ENCODE measurements around the gene SLC39A10. TPM values are rescaled to one million over a fixed set of nuclear protein-coding genes. Genes with fewer than 3 reads are reported as not detected.

The SLC39A10 gene
- total and polyA plus RNA-seq, 10 of the 15 experiments (the other 5 are each of a cell fraction or from before 2014, with no cell fraction given) = 2.0 to 23.6 (median 7.9) TPM

DNA sequence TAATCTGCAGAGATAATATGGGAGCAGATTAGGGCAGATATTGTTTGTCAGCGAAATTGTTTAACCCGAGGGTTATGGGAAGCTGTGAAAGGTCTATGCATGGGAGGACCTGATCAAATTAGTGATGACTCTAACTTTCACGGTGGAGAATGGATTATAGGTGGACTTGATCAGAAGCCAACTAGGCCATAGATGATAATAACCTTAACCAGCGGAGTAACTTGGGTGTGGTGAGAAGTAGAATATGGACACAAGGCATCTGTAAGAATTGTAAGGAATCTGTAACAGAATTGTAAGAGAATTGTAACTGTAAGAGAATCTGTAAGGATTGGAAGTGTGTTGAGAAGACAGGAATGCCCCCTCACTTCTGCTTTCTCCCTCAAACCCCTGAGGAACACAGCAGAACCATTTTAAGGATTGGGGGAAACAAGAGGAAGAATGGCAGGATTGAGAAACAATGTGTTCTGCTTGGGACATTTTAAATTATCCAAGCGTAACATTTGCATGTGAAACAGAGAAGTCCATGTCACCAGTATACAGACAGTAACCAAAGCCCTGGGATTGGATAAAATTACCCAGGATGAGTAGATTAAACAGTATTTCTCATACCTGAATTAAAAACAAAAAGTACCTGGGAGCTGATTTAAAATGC, 14.9 kb upstream of the SLC39A10 start:
- Histone ChIP-seq H3K4me2 (ENCODE audit: control insufficient read depth, insufficient read depth) (no peak overlapping the region), H3K9me3 (replicated peaks; ENCODE audit: control insufficient read depth, insufficient read depth, low read length) (no peaks in the 10 kb centered on the region), H4K20me1 (ENCODE audit: control insufficient read depth, insufficient read depth) (no peaks in the 10 kb centered on the region), H3K79me2 (ENCODE audit: control insufficient read depth, insufficient read depth, low read length) (no peaks in the 10 kb centered on the region), H3K4me1 (ENCODE audit: control insufficient read depth, insufficient read depth, low read length) (no peaks in the 10 kb centered on the region), H3K9ac (ENCODE audit: control insufficient read depth, insufficient read depth, low read length) (no peak overlapping the region), H2AFZ (ENCODE audit: control insufficient read depth, low read depth, low read length) (no peak overlapping the region), H3K4me3 (no peak overlapping the region), H3K36me3 (ENCODE audit: control insufficient read depth in 2 of 2, insufficient read depth in 2 of 2, low read length in 1 of 2) (no peaks in the 10 kb centered on the region), H3K27ac (ENCODE audit: control insufficient read depth, insufficient read depth) (no peak overlapping the region), H3K27me3 (replicated peaks in 1 of 2; ENCODE audit: control insufficient read depth in 2 of 2, insufficient read depth in 2 of 2, low read length in 1 of 2) (no peaks in the 10 kb centered on the region)
- no peak for DNase-seq (ENCODE audit: low read depth, low spot score)
- no TSS peak for BruUV-seq (replicated peaks)
- ChIA-PET RAD21 (ENCODE audit: unreplicated experiment) (interaction anchor here (1.2 to 1.4 kb wide), 2 partner anchors 12 to 66 kb away, joined by 3 to 6 read pairs; no protein-coding TSS in a partner anchor), SMC1A (ENCODE audit: uncharacterized antibody, unreplicated experiment) (interaction anchor here (1.1 to 1.4 kb wide), 5 partner anchors 9 to 66 kb away, joined by 3 to 4 read pairs (median 3); partner anchors contain the start of gene SLC39A10), CTCF (interaction anchor here (1.2 kb wide), 1 partner anchor 18 kb away, joined by 3 read pairs; no protein-coding TSS in a partner anchor), POLR2A (interaction anchor here (0.7 kb wide), 2 partner anchors 426 to 1272 kb away, joined by 4 to 5 read pairs; partner anchors contain the start of gene DNAH7)
- intact Hi-C loops (cut with micrococcal nuclease; ENCODE audit: unreplicated experiment) = no loop called here
- in situ Hi-C loops (cut with MboI) = no loop called here
- no peak for FAIRE-seq
- 53% methylated on average over 5 of the region's 5 CpGs for WGBS (ENCODE audit: insufficient coverage, insufficient replicate concordance, low lambda C conversion rate, missing lambda C conversion rate)
- no peak for ATAC-seq
- TF ChIP-seq DPF2 (IDR thresholded peaks at IDR 0.05) (no peak), NFYA (IDR thresholded peaks at IDR 0.05; ENCODE audit: borderline replicate concordance, low read depth, low read length) (no peak), KAT2A (conservative IDR thresholded peaks at IDR 0.05; ENCODE audit: control insufficient read depth, low read depth, low read length) (no peak), CREB1 (IDR thresholded peaks at IDR 0.05; ENCODE audit: low read depth) (no peak), BHLHE40 (IDR thresholded peaks at IDR 0.05; ENCODE audit: borderline replicate concordance in 1 of 2, low read depth in 2 of 2, low read length in 1 of 2) (no peak), NRF1 (conservative IDR thresholded peaks at IDR 0.05; ENCODE audit: low read depth, low read length) (no peak), CBFB (IDR thresholded peaks at IDR 0.05; ENCODE audit: low read depth) (no peak), RUNX3 (IDR thresholded peaks at IDR 0.05; ENCODE audit: low read length) (no peak), ZNF274 (IDR thresholded peaks at IDR 0.05; ENCODE audit: insufficient read depth, insufficient read length) (no peak), SIN3A (IDR thresholded peaks at IDR 0.05; ENCODE audit: low read depth, low read length) (no peak), CREM (IDR thresholded peaks at IDR 0.05; ENCODE audit: low read depth) (no peak), CBX3 (IDR thresholded peaks at IDR 0.05; ENCODE audit: borderline replicate concordance, low read depth) (no peak), YY1 (IDR thresholded peaks at IDR 0.05; ENCODE audit: low read depth, low read length) (no peak), IKZF2 (IDR thresholded peaks at IDR 0.05) (no peak), CEBPB (IDR thresholded peaks at IDR 0.05; ENCODE audit: borderline replicate concordance in 1 of 2, low read depth in 2 of 2, low read length in 2 of 2) (no peak)
- TF ChIP-seq, protein P1, sequence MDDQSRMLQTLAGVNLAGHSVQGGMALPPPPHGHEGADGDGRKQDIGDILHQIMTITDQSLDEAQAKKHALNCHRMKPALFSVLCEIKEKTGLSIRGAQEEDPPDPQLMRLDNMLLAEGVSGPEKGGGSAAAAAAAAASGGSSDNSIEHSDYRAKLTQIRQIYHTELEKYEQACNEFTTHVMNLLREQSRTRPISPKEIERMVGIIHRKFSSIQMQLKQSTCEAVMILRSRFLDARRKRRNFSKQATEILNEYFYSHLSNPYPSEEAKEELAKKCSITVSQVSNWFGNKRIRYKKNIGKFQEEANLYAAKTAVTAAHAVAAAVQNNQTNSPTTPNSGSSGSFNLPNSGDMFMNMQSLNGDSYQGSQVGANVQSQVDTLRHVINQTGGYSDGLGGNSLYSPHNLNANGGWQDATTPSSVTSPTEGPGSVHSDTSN (IDR thresholded peaks at IDR 0.05; ENCODE audit: insufficient replicate concordance, low read depth, low read length) = no peak
- TF ChIP-seq, protein P2, sequence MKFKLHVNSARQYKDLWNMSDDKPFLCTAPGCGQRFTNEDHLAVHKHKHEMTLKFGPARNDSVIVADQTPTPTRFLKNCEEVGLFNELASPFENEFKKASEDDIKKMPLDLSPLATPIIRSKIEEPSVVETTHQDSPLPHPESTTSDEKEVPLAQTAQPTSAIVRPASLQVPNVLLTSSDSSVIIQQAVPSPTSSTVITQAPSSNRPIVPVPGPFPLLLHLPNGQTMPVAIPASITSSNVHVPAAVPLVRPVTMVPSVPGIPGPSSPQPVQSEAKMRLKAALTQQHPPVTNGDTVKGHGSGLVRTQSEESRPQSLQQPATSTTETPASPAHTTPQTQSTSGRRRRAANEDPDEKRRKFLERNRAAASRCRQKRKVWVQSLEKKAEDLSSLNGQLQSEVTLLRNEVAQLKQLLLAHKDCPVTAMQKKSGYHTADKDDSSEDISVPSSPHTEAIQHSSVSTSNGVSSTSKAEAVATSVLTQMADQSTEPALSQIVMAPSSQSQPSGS (IDR thresholded peaks at IDR 0.05; ENCODE audit: low read length) = no peak

Data from GM12878 (cell line).